ENCODE measurements around the gene MKNK2.
A peak's percentile ranks its signal among the peaks of the same experiment; 100 is the strongest.

Gene MKNK2

DNA sequence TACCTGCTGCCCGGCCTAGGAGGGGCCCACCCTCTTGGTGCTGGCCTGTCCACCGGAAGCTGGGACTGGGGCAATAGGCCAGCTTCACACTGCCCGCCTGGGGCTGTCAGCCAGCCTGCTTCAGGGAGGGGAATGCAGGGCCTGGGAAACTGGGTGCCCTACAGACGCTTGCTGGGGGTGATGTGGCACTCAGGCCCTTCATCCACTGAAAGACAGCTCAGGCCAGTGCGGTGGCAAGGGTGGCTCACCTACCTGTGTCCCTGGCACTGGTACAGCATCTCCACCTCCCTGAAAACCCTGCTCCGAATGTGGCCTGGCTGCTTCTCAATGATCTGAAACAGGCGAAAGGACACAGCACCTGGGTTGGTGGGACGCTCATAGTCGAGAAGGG lies 7.8 kb downstream of the MKNK2 start:
- TF ChIP-seq EP300 (IDR thresholded peaks at IDR 0.05; ENCODE audit: borderline replicate concordance) (no peak), ZBTB7A (IDR thresholded peaks at IDR 0.05; ENCODE audit: low read depth) (no peak), TAF1 (IDR thresholded peaks at IDR 0.05; ENCODE audit: low read depth) (no peak), REST (IDR thresholded peaks at IDR 0.05; ENCODE audit: low read depth) (no peak), TEAD4 (IDR thresholded peaks at IDR 0.05) (no peak), RAD21 (IDR thresholded peaks at IDR 0.05; ENCODE audit: low read depth) (no peak), EGR1 (IDR thresholded peaks at IDR 0.05) (no peak)
- TF ChIP-seq, protein P1, sequence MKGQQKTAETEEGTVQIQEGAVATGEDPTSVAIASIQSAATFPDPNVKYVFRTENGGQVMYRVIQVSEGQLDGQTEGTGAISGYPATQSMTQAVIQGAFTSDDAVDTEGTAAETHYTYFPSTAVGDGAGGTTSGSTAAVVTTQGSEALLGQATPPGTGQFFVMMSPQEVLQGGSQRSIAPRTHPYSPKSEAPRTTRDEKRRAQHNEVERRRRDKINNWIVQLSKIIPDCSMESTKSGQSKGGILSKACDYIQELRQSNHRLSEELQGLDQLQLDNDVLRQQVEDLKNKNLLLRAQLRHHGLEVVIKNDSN (IDR thresholded peaks at IDR 0.05), result no peak
- TF ChIP-seq, protein P2, sequence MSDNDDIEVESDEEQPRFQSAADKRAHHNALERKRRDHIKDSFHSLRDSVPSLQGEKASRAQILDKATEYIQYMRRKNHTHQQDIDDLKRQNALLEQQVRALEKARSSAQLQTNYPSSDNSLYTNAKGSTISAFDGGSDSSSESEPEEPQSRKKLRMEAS (IDR thresholded peaks at IDR 0.05), result no peak

DNA sequence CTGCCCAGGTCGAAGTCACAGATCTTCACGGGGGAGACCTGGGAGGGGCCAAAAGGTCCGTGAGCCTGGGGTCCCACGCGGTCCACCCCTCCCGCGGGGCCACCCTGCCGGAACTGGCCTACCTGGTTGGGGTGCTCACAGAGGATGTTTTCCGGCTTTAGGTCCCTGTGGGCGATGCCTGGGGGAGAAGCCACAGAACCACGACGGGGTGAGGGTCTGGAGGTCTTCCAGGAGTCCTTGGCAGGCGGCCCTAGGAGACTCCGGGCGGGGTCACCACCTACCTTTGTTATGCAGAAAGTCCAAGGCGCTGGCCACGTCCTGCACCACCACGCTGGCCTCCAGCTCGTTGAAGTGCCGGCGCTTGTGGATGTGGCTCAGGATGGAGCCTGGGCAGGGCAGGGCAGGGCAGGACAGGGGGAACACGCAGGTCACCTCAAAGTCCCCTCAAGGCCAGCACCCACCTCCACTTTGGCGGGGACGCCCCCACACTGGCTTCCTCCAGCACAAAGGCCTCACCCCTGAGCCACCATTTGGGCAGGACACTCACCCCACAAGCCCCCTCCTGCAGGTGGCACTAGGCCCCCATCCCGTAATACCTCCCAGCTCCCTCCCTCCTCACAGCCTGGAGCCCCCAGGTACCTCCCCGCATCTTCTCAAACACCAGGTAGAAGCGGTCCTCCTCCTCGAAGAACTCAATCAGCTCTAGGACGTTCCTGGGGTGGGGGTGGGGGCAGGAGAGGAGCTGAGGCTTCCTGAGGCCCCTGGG lies 8.4 kb downstream of the MKNK2 start:
- TF ChIP-seq NFIC (IDR thresholded peaks at IDR 0.05) (peak; percentile 57; the same call in 1 of the 2 replicates), ZBTB7A (IDR thresholded peaks at IDR 0.05; ENCODE audit: low read depth) (peak; percentile 98), REST (IDR thresholded peaks at IDR 0.05; ENCODE audit: low read depth) (no peak), TCF12 (IDR thresholded peaks at IDR 0.05; ENCODE audit: low read depth) (peak; percentile 21; the same call in 1 of the 2 replicates)
- TF ChIP-seq, protein P2 (IDR thresholded peaks at IDR 0.05), result peak; percentile 49; the same call in 1 of the 2 replicates

DNA sequence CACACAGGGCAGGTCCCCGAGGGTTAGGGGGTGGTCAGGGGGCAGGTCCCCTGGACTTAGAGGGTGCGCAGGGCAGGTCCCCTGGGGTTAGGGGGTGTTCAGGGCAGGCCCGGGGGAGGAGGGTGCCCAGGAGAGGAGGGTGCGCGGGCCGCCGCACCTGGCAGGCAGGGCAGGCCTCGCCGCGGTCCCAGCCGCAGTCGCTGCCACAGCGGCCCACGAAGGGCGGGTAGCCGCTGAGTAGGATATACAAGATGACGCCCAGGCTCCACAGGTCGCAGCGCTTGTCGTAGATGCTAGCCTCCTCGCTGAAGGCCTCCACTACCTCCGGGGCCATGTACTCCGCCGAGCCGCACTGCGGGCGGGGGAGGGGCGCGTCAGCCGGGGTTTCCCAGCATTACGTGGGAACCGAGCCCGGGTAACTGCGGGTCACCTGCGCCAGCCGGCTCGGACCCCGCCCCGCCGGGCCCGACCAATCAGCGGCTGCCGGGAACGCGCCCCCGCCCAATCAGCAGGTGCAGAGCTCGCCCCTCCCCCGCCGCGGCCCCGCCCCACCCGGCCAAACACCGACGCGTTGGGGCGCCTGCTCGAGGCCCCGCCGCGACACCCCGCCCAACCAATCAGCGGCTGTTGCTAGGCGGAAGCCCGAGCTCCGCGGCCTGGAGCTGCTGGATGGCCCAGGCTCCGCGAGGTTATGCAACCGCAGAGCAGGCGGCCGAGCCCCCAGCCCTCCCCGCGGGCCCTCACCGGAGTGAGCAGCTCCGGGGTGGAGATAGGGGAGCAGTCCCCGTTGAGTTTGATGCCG lies 9.2 kb downstream of the MKNK2 start:
- no peak for TF ChIP-seq RAD21 (IDR thresholded peaks at IDR 0.05; ENCODE audit: low read depth)
- no peak for TF ChIP-seq ZBTB7A (IDR thresholded peaks at IDR 0.05; ENCODE audit: low read depth)
- peak; percentile 96 for TF ChIP-seq CEBPB (IDR thresholded peaks at IDR 0.05)
- TF ChIP-seq, protein P1 (IDR thresholded peaks at IDR 0.05), result no peak; the same call in 1 of the 2 replicates
- TF ChIP-seq YY1 (IDR thresholded peaks at IDR 0.05; ENCODE audit: low read depth), result no peak; the same call in 1 of the 2 replicates
- no peak for TF ChIP-seq REST (IDR thresholded peaks at IDR 0.05; ENCODE audit: low read depth)
- TF ChIP-seq CREB1 (IDR thresholded peaks at IDR 0.05; ENCODE audit: low read depth), result 0 out of 2 replicates have a peak, but pooled peaks have one; percentile 16
- peak; percentile 75 for TF ChIP-seq EP300 (IDR thresholded peaks at IDR 0.05; ENCODE audit: borderline replicate concordance)
- TF ChIP-seq TAF1 (IDR thresholded peaks at IDR 0.05; ENCODE audit: low read depth), result 0 out of 2 replicates have a peak, but pooled peaks have one; percentile 13
- TF ChIP-seq NFIC (IDR thresholded peaks at IDR 0.05), result no peak
- TF ChIP-seq FOXM1 (IDR thresholded peaks at IDR 0.05; ENCODE audit: borderline replicate concordance, low read depth), result no peak
- peak; percentile 51 for TF ChIP-seq TCF12 (IDR thresholded peaks at IDR 0.05; ENCODE audit: low read depth)
- TF ChIP-seq, protein P2 (IDR thresholded peaks at IDR 0.05), result peak; percentile 21; the same call in 1 of the 2 replicates
- no peak for TF ChIP-seq EGR1 (IDR thresholded peaks at IDR 0.05)
- TF ChIP-seq TEAD4 (IDR thresholded peaks at IDR 0.05), result 0 out of 2 replicates have a peak, but pooled peaks have one; percentile 3

- TF ChIP-seq CREB1 (IDR thresholded peaks at IDR 0.05; ENCODE audit: low read depth) (no peak), FOXM1 (IDR thresholded peaks at IDR 0.05; ENCODE audit: borderline replicate concordance, low read depth) (no peak), TCF12 (IDR thresholded peaks at IDR 0.05; ENCODE audit: low read depth) (no peak), NFIC (IDR thresholded peaks at IDR 0.05) (no peak)
- TF ChIP-seq, protein P1 (IDR thresholded peaks at IDR 0.05), result no peak
Observed at GRCh38 chr19:2041433-2041682, 9.7 kb downstream of the MKNK2 start.

Measured in Ishikawa (cell line).